Astrocyte (in vitro differentiated cells and primary cell): ENCODE data around the gene TMPRSS3. TPM values are rescaled to one million over a fixed set of nuclear protein-coding genes. Genes with fewer than 3 reads are reported as not detected.

Experiments
- DNase-seq: peaks from one replicate; pipeline ENCODE4 v3.0.0-alpha.2; 2010; ENCODE audit warnings: low read depth
- FAIRE-seq: peaks from 2 replicates; lab custom pipeline; 2011; peaks lifted over from hg19 to GRCh38; lab: Jason Lieb, UNC
- H2AFZ ChIP-seq: 2 replicates; pipeline ENCODE4 v1.6.0; 2012; ENCODE audit warnings: low read depth, low read length, inconsistent platforms
- H3K27ac ChIP-seq: 2 replicates; pipeline ENCODE4 v1.5.1; 2011; ENCODE audit warnings: low read depth, low read length, inconsistent platforms
- H3K27me3 ChIP-seq: 2 replicates; pipeline ENCODE4 v1.6.0; 2011; ENCODE audit warnings: low read length, inconsistent platforms; ENCODE audit not compliant: insufficient read depth
- H3K36me3 ChIP-seq: 2 replicates; pipeline ENCODE4 v1.5.1; 2011; ENCODE audit warnings: low read length, inconsistent platforms; ENCODE audit not compliant: insufficient read depth
- H3K4me1 ChIP-seq: 2 replicates; pipeline ENCODE4 v1.5.1; 2011; ENCODE audit warnings: low read length, inconsistent platforms; ENCODE audit not compliant: insufficient read depth
- H3K4me2 ChIP-seq: 2 replicates; pipeline ENCODE4 v1.6.0; 2012; ENCODE audit warnings: low read length, inconsistent platforms
- H3K4me3 ChIP-seq: 2 replicates; pipeline ENCODE4 v1.5.1; 2011; ENCODE audit warnings: low read depth, mild to moderate bottlenecking, low read length, inconsistent platforms; ENCODE audit not compliant: insufficient read depth
- H3K79me2 ChIP-seq: 2 replicates; pipeline ENCODE4 v1.6.0; 2012; ENCODE audit warnings: mild to moderate bottlenecking, low read length, inconsistent platforms; ENCODE audit not compliant: insufficient read depth
- H3K9ac ChIP-seq: 2 replicates; pipeline ENCODE4 v1.6.0; 2012; ENCODE audit warnings: mild to moderate bottlenecking, low read length, inconsistent platforms
- H3K9me3 ChIP-seq: 2 replicates; pipeline ENCODE4 v1.5.1; 2012; ENCODE audit warnings: low read depth, mild to moderate bottlenecking, low read length, inconsistent platforms; ENCODE audit not compliant: insufficient read depth
- H4K20me1 ChIP-seq: 2 replicates; pipeline ENCODE4 v1.6.0; 2012; ENCODE audit warnings: low read length, inconsistent platforms; ENCODE audit not compliant: insufficient read depth
- H3K27ac Mint-ChIP-seq: one replicate; pipeline ENCODE4 v1.8.0; 2021; ENCODE audit warnings: mild to moderate bottlenecking, mixed read lengths; ENCODE audit not compliant: unreplicated experiment
- H3K27me3 Mint-ChIP-seq: one replicate; pipeline ENCODE4 v1.8.0; 2021; ENCODE audit warnings: low read depth, mixed read lengths; ENCODE audit not compliant: unreplicated experiment
- H3K36me3 Mint-ChIP-seq: one replicate; pipeline ENCODE4 v1.8.0; 2021; ENCODE audit warnings: low read depth, mixed read lengths; ENCODE audit not compliant: unreplicated experiment
- H3K4me1 Mint-ChIP-seq: one replicate; pipeline ENCODE4 v1.8.0; 2021; ENCODE audit warnings: low read depth, mixed read lengths; ENCODE audit not compliant: unreplicated experiment
- H3K4me3 Mint-ChIP-seq: one replicate; pipeline ENCODE4 v1.8.0; 2021; ENCODE audit warnings: mild to moderate bottlenecking, moderate library complexity, mixed read lengths; ENCODE audit not compliant: unreplicated experiment
- H3K9me3 Mint-ChIP-seq: one replicate; pipeline ENCODE4 v1.8.0; 2021; ENCODE audit warnings: mild to moderate bottlenecking, mixed read lengths; ENCODE audit not compliant: unreplicated experiment
- CTCF ChIP-seq: IDR thresholded peaks from 2 replicates; pipeline ENCODE4 v1.5.1; 2011; ENCODE audit warnings: low read depth, mild to moderate bottlenecking, inconsistent platforms, low read length, moderate library complexity; ENCODE audit not compliant: insufficient read depth
- EZH2 ChIP-seq: IDR thresholded peaks from 2 replicates; pipeline ENCODE4 v1.6.1; 2012; ENCODE audit warnings: mild to moderate bottlenecking, low read length, inconsistent platforms; ENCODE audit not compliant: insufficient read depth
- total RNA-seq: library from RNA; stranded (reverse); gene quantifications from 2 replicates; pipeline ENCODE4 v1.2.1, GENCODE V29; 2021

Gene TMPRSS3
- total RNA-seq, 1 donor from 2014 or later = not detected

- H3K36me3 ChIP-seq = no peaks in the 10 kb centered on the region
- no peaks in the 10 kb centered on the region for H4K20me1 ChIP-seq
- no peak overlapping the region for H3K9ac ChIP-seq
- no peak overlapping the region for H3K4me2 ChIP-seq
- peaks cover 5% of the 10 kb centered on the region for H3K9me3 ChIP-seq
- Mint-ChIP-seq H3K36me3 (no peaks in the 10 kb centered on the region), H3K27me3 (peaks cover 38% of the 10 kb centered on the region), H3K4me3 (no peak overlapping the region), H3K4me1 (no peaks in the 10 kb centered on the region), H3K9me3 (no peaks in the 10 kb centered on the region), H3K27ac (no peak overlapping the region)
- no peak overlapping the region for H3K4me3 ChIP-seq
- no peak for DNase-seq
- H3K4me1 ChIP-seq = no peaks in the 10 kb centered on the region
- H2AFZ ChIP-seq = no peak overlapping the region
- TF ChIP-seq EZH2 (no peak), CTCF (no peak)
- no peak overlapping the region for H3K27ac ChIP-seq
- FAIRE-seq = no peak
- no peaks in the 10 kb centered on the region for H3K79me2 ChIP-seq
- no peaks in the 10 kb centered on the region for H3K27me3 ChIP-seq
These were observed 48.3 kb upstream of the TMPRSS3 start for GRCh38 chr21:42443876-42444744.

GRCh38 chr21:42443181-42443785 lies 47.4 kb upstream of the TMPRSS3 start:
- Mint-ChIP-seq H3K36me3 (no peaks in the 10 kb centered on the region), H3K27me3 (peaks cover 44% of the 10 kb centered on the region), H3K27ac (no peak overlapping the region), H3K4me3 (no peak overlapping the region), H3K9me3 (no peaks in the 10 kb centered on the region), H3K4me1 (no peaks in the 10 kb centered on the region)
- Histone ChIP-seq H3K36me3 (no peaks in the 10 kb centered on the region), H3K9me3 (peaks cover 5% of the 10 kb centered on the region), H3K27me3 (no peaks in the 10 kb centered on the region), H3K4me3 (no peak overlapping the region), H3K4me2 (no peak overlapping the region), H4K20me1 (no peaks in the 10 kb centered on the region), H3K27ac (no peak overlapping the region), H3K9ac (no peak overlapping the region), H3K79me2 (no peaks in the 10 kb centered on the region), H2AFZ (no peak overlapping the region), H3K4me1 (no peaks in the 10 kb centered on the region)
- no peak for TF ChIP-seq CTCF
- TF ChIP-seq EZH2 = no peak
- FAIRE-seq (no peak), DNase-seq (no peak)

GRCh38 chr21:42441963-42442362 lies 46.1 kb upstream of the TMPRSS3 start:
- H3K27ac ChIP-seq = no peak overlapping the region
- H3K79me2 ChIP-seq = no peaks in the 10 kb centered on the region
- H3K4me1 ChIP-seq = no peaks in the 10 kb centered on the region
- Mint-ChIP-seq H3K27ac (no peak overlapping the region), H3K27me3 (peaks cover 41% of the 10 kb centered on the region), H3K36me3 (no peaks in the 10 kb centered on the region), H3K9me3 (peaks cover 2% of the 10 kb centered on the region), H3K4me1 (no peaks in the 10 kb centered on the region), H3K4me3 (no peak overlapping the region)
- no peak overlapping the region for H2AFZ ChIP-seq
- no peak overlapping the region for H3K4me3 ChIP-seq
- no peaks in the 10 kb centered on the region for H3K36me3 ChIP-seq
- no peaks in the 10 kb centered on the region for H3K9me3 ChIP-seq
- no peaks in the 10 kb centered on the region for H4K20me1 ChIP-seq
- no peaks in the 10 kb centered on the region for H3K27me3 ChIP-seq
- no peak for DNase-seq
- H3K4me2 ChIP-seq = no peak overlapping the region
- H3K9ac ChIP-seq = no peak overlapping the region
- no peak for FAIRE-seq
- no peak for TF ChIP-seq EZH2
- no peak for TF ChIP-seq CTCF
